Measurements from ENCODE around the gene PSMD14.
"Not testable (repeated sequence)": the region's sequence is repeated elsewhere in the genome, so short reads cannot be mapped to it uniquely, and the experiment has no call there.

DNA sequence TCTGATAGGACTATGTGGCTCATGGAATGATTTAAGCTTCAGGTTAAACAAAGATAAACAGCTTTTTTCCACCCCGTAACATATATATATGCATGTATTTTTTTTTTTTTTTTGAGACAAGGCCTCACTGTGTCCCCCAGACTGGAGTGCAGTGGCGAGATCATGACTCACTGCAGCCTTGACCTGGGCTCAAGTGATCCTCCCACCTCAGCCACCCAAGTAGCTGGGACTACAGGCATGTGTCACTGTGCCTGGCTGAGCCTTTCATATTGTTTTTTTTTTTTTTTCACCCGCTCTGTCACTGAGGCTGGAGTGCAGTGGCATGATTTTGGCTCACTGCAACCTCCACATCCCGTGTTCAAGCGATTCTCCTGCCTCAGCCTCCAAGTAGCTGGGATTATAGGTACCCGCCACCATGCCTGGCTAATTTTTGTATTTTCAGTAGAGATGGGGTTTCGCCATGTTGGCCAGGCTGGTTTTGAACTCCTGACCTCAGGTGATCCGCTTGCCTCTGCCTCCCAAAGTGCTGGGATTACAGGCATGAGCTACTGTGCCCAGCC lies 52.0 kb downstream of the PSMD14 start:
- not testable (repeated sequence) for TF ChIP-seq TAF1 (IDR thresholded peaks at IDR 0.05; ENCODE audit: borderline replicate concordance, low read depth, low read length); POLR2A (IDR thresholded peaks at IDR 0.05; ENCODE audit: low read depth, low read length)

Measured in GM12892 (cell line).